A673 (cell line): ENCODE data around the gene ADK. TPM values are rescaled to one million over a fixed set of nuclear protein-coding genes. Genes with fewer than 3 reads are reported as not detected.
"Not testable (repeated sequence)": the region's sequence is repeated elsewhere in the genome, so short reads cannot be mapped to it uniquely, and the experiment has no call there.

Experiments used
- BruUV-seq: library from RNA; stranded (reverse); fragments of 400-500 nt; replicated peaks from 2 replicates; lab custom pipeline; 2021; lab: Mats Ljungman, UMichigan
- CTCF ChIA-PET: fragments of 300-600 bp; sonication (Branson Sonifier 250); formaldehyde crosslinking; loops from one replicate; lab custom pipeline; 2022; ENCODE audit warnings: antibody characterized with exemption; lab: Charles Lee
- POLR2A ChIA-PET: fragments of 300-600 bp; sonication (Branson Sonifier 250); formaldehyde crosslinking; loops from one replicate; lab custom pipeline; 2022; ENCODE audit warnings: antibody characterized with exemption; ENCODE audit not compliant: low non-redundant PET; lab: Charles Lee
- DNase-seq: peaks from one replicate; pipeline ENCODE4 v3.0.0-alpha.2; 2015; ENCODE audit warnings: low spot score
- H3K27ac ChIP-seq: fragments of 200-600 bp; sonication (generic); 2 replicates; pipeline ENCODE4 v1.5.1; 2016; ENCODE audit warnings: mixed run types, low read depth, mild to moderate bottlenecking, mixed read lengths, antibody characterized with exemption, low read length; ENCODE audit not compliant: poor library complexity, severe bottlenecking
- H3K27me3 ChIP-seq: fragments of 200-600 bp; sonication (generic); replicated peaks from 2 replicates; pipeline ENCODE4 v1.6.1; 2017; ENCODE audit warnings: mixed run types, low read depth, mild to moderate bottlenecking, mixed read lengths, antibody characterized with exemption, low read length; ENCODE audit not compliant: insufficient read depth, poor library complexity
- H3K36me3 ChIP-seq: fragments of 200-600 bp; sonication (generic); 2 replicates; pipeline ENCODE4 v1.6.1; 2016; ENCODE audit warnings: mixed run types, mild to moderate bottlenecking, mixed read lengths, antibody characterized with exemption, low read length; ENCODE audit not compliant: insufficient read depth, poor library complexity, severe bottlenecking
- H3K4me1 ChIP-seq: fragments of 200-600 bp; sonication (generic); 2 replicates; pipeline ENCODE4 v1.6.1; 2017; ENCODE audit warnings: mixed run types, mild to moderate bottlenecking, mixed read lengths, antibody characterized with exemption, low read length; ENCODE audit not compliant: insufficient read depth, poor library complexity, severe bottlenecking
- H3K4me3 ChIP-seq: fragments of 200-600 bp; sonication (generic); 2 replicates; pipeline ENCODE4 v1.5.1; 2016; ENCODE audit warnings: low read depth, mixed run types, mild to moderate bottlenecking, mixed read lengths, low read length; ENCODE audit not compliant: poor library complexity, severe bottlenecking
- H3K9me3 ChIP-seq: fragments of 200-600 bp; sonication (generic); 2 replicates; pipeline ENCODE4 v1.6.1; 2016; ENCODE audit warnings: mixed run types, low read depth, mild to moderate bottlenecking, mixed read lengths, antibody characterized with exemption, low read length; ENCODE audit not compliant: poor library complexity, severe bottlenecking
- CTCF ChIP-seq: fragments of 300-800, 200-600 bp; sonication (generic); conservative IDR thresholded peaks from 2 replicates; pipeline ENCODE4 v1.5.1; 2017; ENCODE audit warnings: low read depth, mild to moderate bottlenecking, antibody characterized with exemption, low read length, moderate library complexity, mixed read lengths
- EZH2 ChIP-seq: fragments of 200-600 bp; sonication (generic); IDR thresholded peaks from 2 replicates; pipeline ENCODE4 v1.6.1; 2017; ENCODE audit warnings: borderline replicate concordance, low read depth, mild to moderate bottlenecking, mixed read lengths, antibody characterized with exemption, low read length; ENCODE audit not compliant: poor library complexity, severe bottlenecking
- intact Hi-C: fragments of 100-400 bp; cut with micrococcal nuclease; formaldehyde crosslinking; loops from one replicate; pipeline ENCODE4 v1.10.0; 2022; ENCODE audit not compliant: unreplicated experiment
- total RNA-seq: library from RNA; stranded (reverse); gene quantifications from 2 replicates; pipeline ENCODE4 v1.2.3, GENCODE V29; 2021

The ADK gene
- total RNA-seq, 1 experiment from 2014 or later: 49.0 TPM

- ChIA-PET POLR2A (interaction anchor here (0.6 kb wide), 1 partner anchor 847 kb away, joined by 6 read pairs; no protein-coding TSS in a partner anchor), CTCF (no interaction called here)
- intact Hi-C loops: no loop called here
- H3K27me3 ChIP-seq: no peaks in the 10 kb centered on the region
- H3K4me1 ChIP-seq: peaks cover 34% of the 10 kb centered on the region
- H3K4me3 ChIP-seq: no peak overlapping the region
- no peak overlapping the region for H3K27ac ChIP-seq
- H3K9me3 ChIP-seq: no peaks in the 10 kb centered on the region
- DNase-seq: no peak
- no TSS peak for BruUV-seq
- TF ChIP-seq EZH2: no peak
- no peak for TF ChIP-seq CTCF
- no peaks in the 10 kb centered on the region for H3K36me3 ChIP-seq
Measured at GRCh38 chr10:74179111-74179710, 28.2 kb downstream of the ADK start.

GRCh38 chr10:74186678-74187077 is 35.7 kb downstream of the ADK start:
- POLR2A ChIA-PET: no interaction called here
- Histone ChIP-seq H3K4me1 (peaks cover 10% of the 10 kb centered on the region), H3K4me3 (no peak overlapping the region), H3K27me3 (no peaks in the 10 kb centered on the region), H3K27ac (no peak overlapping the region), H3K36me3 (no peaks in the 10 kb centered on the region), H3K9me3 (no peaks in the 10 kb centered on the region)
- BruUV-seq: no TSS peak
- CTCF ChIA-PET: no interaction called here
- TF ChIP-seq EZH2 (no peak), CTCF (no peak)
- DNase-seq: no peak
- intact Hi-C loops: no loop called here

- no TSS peak for BruUV-seq
- intact Hi-C loops: no loop called here
- H3K27ac ChIP-seq: no peak overlapping the region
- no peak for DNase-seq
- peaks cover 7% of the 10 kb centered on the region for H3K4me1 ChIP-seq
- POLR2A ChIA-PET: no interaction called here
- no peak overlapping the region for H3K4me3 ChIP-seq
- no peaks in the 10 kb centered on the region for H3K27me3 ChIP-seq
- CTCF ChIA-PET: no interaction called here
- no peak for TF ChIP-seq EZH2
- TF ChIP-seq CTCF: no peak
- no peaks in the 10 kb centered on the region for H3K36me3 ChIP-seq
- H3K9me3 ChIP-seq: no peaks in the 10 kb centered on the region
Measured at GRCh38 chr10:74187237-74187636, 36.2 kb downstream of the ADK start.

- H3K27ac ChIP-seq, H3K9me3 ChIP-seq, H3K4me1 ChIP-seq, H3K27me3 ChIP-seq, CTCF ChIA-PET, H3K4me3 ChIP-seq, BruUV-seq, DNase-seq, intact Hi-C loops, H3K36me3 ChIP-seq, POLR2A ChIA-PET: not testable (repeated sequence)
Measured at GRCh38 chr10:74188617-74189016, 37.6 kb downstream of the ADK start.
